GM12874 (cell line): ENCODE measurements around the gene SART1.

Source experiments
- TF ChIP-seq, protein P1 (sequence below): IDR thresholded peaks from 2 replicates; pipeline ENCODE4 v1.5.1; 2011; ENCODE audit warnings: low read depth, mild to moderate bottlenecking, control low read depth, low read length, moderate library complexity; ENCODE audit not compliant: insufficient read depth

Gene SART1

DNA sequence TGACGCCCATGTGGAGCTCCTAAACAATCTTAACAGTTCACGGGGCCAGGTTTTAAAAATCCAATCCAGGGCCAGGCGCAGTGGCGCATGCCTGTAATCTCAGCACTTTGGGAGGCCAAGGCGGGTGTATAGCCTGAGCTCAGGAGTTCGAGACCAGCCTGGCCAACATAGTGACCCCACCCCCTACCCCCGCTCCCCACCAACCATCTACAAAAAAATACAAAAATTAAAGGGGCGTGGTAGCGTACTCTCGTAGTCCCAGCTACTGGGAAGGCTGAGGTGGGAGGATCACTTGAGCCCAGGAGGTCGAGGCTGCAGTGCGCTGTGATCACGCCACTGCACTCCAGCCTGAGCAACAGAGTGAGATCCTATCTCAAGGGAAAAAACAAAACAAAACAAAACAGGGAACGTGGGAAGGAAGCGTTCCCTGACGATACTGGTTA lies 689 bp upstream of the SART1 start:
- TF ChIP-seq, protein P1, sequence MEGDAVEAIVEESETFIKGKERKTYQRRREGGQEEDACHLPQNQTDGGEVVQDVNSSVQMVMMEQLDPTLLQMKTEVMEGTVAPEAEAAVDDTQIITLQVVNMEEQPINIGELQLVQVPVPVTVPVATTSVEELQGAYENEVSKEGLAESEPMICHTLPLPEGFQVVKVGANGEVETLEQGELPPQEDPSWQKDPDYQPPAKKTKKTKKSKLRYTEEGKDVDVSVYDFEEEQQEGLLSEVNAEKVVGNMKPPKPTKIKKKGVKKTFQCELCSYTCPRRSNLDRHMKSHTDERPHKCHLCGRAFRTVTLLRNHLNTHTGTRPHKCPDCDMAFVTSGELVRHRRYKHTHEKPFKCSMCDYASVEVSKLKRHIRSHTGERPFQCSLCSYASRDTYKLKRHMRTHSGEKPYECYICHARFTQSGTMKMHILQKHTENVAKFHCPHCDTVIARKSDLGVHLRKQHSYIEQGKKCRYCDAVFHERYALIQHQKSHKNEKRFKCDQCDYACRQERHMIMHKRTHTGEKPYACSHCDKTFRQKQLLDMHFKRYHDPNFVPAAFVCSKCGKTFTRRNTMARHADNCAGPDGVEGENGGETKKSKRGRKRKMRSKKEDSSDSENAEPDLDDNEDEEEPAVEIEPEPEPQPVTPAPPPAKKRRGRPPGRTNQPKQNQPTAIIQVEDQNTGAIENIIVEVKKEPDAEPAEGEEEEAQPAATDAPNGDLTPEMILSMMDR = no peak

DNA sequence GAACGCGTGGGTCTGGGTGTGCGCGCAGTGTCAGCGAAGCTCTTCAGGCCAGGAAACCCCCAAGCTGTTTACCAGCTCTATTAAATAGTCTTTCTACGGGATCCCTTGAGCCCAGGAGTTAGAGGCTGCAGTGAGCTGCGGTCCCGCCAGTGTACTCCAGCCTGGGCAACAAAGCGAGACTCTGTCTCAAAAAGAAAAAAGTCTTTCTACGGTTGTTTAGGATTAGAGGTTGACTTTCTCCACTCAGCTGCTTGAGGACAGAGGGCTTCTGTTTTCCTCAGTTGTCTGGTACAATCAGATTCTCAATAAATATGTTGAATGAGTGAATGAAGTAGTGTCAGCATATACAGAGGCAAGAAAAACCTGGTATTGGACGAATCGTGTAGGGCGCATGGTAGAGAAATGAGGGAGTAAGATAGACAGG lies 619 bp downstream of the SART1 start:
- TF ChIP-seq, protein P1 = no peak

DNA sequence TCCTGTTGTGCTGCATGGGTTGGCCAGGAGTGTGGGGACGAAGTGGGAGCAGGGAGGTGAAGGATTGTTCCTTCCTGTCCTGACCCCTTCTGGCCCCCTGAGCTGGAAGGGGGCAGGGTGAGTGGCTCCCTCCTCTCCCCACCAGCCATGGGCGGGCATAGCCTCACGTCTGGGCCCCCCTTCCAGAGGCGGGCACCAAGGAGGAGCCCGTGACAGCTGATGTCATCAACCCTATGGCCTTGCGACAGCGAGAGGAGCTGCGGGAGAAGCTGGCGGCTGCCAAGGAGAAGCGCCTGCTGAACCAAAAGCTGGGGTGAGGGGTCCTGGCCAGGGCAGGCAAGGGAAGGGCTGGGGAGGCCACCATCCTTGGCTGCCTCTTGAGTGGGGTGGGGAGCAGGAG lies 3.4 kb downstream of the SART1 start:
- TF ChIP-seq, protein P1 = no peak

DNA sequence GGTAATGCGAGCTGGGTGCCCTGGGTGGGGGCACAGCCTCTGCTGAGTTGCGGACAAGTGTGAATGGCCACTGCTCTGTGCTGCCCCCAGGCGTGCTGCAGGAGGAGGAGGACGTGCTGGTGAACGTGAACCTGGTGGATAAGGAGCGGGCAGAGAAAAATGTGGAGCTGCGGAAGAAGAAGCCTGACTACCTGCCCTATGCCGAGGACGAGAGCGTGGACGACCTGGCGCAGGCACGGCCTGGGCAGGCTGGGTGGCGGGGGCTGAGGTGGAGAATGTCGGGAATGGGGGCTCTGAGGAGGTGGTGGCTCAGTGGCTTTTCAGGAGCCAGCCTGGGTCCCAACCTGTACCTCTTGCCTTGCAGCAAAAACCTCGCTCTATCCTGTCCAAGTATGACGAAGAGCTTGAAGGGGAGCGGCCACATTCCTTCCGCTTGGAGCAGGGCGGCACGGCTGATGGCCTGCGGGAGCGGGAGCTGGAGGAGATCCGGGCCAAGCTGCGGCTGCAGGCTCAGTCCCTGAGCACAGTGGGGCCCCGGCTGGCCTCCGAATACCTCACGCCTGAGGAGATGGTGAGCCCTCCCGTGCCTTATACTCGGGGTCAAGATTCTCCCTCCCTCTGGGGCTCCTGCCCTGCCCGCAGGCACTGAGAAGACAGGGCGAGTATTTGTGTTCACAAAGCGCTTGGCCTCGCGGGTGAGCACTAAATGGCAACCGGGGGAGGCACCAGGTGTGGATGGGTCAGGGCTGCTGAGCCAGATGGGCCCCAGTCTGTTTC lies 4.6 kb downstream of the SART1 start:
- TF ChIP-seq, protein P1 = no peak

DNA sequence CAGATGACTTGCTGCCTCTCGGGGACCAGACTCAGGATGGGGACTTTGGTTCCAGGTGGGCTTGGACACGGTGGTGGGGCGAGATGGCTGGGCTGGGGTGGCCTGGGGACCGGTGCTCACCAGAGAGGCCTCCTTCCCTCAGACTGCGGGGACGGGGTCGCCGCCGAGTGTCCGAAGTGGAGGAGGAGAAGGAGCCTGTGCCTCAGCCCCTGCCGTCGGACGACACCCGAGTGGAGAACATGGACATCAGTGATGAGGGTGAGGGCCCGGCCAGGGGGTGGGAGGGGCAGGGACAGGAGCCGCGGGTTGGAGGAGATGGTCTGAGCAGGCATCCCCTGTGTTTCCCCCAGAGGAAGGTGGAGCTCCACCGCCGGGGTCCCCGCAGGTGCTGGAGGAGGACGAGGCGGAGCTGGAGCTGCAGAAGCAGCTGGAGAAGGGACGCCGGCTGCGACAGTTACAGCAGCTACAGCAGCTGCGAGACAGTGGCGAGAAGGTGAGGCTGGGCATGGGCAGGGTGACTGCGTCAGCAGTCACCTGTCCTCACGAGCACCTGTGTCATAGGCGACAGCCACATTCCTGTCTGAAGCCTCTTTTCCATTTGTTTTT lies 5.9 kb downstream of the SART1 start:
- TF ChIP-seq, protein P1 = no peak

DNA sequence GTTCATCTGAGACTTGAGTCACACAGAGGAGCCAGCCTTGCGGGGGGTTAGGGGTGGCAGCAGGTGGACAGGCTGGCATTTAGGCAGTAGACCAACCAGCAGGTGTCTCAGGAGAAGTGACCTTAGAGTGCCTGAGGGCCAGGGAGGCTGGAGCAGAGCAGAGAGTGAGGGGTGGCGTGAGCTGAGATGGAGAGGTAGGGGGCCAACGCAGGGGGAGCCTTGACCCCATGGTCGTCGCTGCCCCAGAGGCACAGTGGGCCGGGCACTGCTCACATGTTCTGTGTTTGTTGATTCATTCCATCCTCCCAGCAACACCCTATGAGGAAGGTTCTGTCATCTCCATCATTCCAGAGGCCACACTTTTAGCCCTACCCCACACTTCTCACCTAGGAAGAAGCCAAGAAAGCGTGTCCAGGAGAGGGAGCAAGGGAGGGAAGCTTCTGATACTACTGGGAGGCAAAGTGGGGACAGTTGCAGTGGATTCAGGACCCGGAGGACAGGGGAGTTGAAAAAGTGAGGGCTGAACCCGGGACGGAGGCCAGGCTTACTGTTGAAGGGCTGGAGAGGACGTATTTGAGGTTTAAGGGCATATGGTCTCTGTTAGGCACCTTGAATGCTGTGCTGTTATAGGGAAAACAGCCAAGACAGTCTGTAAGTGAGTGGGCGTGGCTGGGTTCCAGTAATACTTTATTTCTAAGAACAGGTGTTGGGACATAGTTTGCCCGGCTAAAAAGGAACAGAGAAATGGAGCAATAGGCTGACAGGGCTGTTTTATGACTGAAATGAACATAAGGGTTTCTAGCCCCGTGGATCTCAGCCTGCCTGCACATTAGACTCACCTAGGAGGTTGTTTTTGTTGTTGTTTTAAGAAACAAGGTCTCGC lies 7.3 kb downstream of the SART1 start:
- TF ChIP-seq, protein P1 = no peak

DNA sequence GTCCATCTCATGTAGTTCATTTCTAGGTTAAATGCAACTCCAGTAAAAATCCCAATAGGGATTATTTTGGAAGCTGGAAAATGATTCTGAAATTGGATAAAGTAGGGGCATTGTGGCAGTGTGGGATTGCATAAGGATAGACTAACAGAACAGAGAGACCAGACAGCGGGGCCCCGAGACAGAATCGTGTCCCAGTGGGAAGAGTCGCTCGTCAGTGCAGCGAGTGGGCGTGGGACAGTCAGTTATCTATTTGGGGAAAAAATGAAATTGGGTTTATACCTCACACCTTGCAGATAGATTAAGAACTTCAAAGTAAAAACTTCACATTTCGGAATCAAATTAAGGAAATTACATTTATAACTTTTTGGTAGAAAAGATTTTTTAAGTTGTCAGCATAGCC lies 10.6 kb downstream of the SART1 start:
- TF ChIP-seq, protein P1 = no peak
